ENCODE results near the gene ERAL1.
"Not testable (repeated sequence)": the region's sequence is repeated elsewhere in the genome, so short reads cannot be mapped to it uniquely, and the experiment has no call there.

The ERAL1 gene

GRCh38 chr17:28842282-28843012 is 12.4 kb upstream of the ERAL1 start, which contains the start of gene FAM222B:
FAM222B (minus strand) TSS chr17:28842790; CDS start chr17:28766667, 76,123 bp downstream.
- Histone ChIP-seq H3K27ac (ENCODE audit: low read depth, low read length) (peak within 1 kb of the TSS; percentile 65), H3K23ac (ENCODE audit: low read length) (no peak within 1 kb of the TSS), H3K18ac (ENCODE audit: low read length) (peak within 1 kb of the TSS; percentile 39), H4K5ac (ENCODE audit: low read length) (no peak within 1 kb of the TSS), H3K27me3 (ENCODE audit: insufficient read depth, low read length, poor library complexity) (no peaks in the 10 kb centered on the region), H3K4me1 (ENCODE audit: control insufficient read depth, low read depth, low read length) (peaks cover 2% of the 10 kb centered on the region), H3K36me3 (ENCODE audit: control insufficient read depth, insufficient read depth, low read length) (no peaks in the 10 kb centered on the region), H3K9ac (ENCODE audit: low read length) (peak within 1 kb of the TSS; percentile 95), H3K4me3 (ENCODE audit: low read length) (peak within 1 kb of the TSS; percentile 93), H2AK5ac (ENCODE audit: low read length) (no peak within 1 kb of the TSS), H2BK5ac (ENCODE audit: low read length) (peak within 1 kb of the TSS; percentile 49), H3K79me1 (ENCODE audit: low read length) (peaks cover 2% of the 10 kb centered on the region), H2BK120ac (ENCODE audit: low read depth, low read length) (no peak within 1 kb of the TSS), H4K8ac (ENCODE audit: low read depth, low read length) (peak within 1 kb of the TSS; percentile 87), H2BK15ac (replicated peaks; ENCODE audit: low read depth) (no peak within 1 kb of the TSS), H3K79me2 (ENCODE audit: control insufficient read depth, insufficient read depth, low read length) (peaks cover 27% of the 10 kb centered on the region), H3K56ac (ENCODE audit: low read length) (peak within 1 kb of the TSS; percentile 99), H3K4me2 (ENCODE audit: low read length) (peak within 1 kb of the TSS; percentile 78), H3K4ac (ENCODE audit: low read depth, low read length) (no peak within 1 kb of the TSS)
- DNase-seq: peak; percentile 94
- no CpG with 5 or more reads among the region's 44 CpGs for WGBS (ENCODE audit: extremely low coverage, insufficient coverage, low lambda C conversion rate)

GRCh38 chr17:28843816-28844148 is 11.0 kb upstream of the ERAL1 start:
- Histone ChIP-seq H3K4me3 (ENCODE audit: low read length) (no peak overlapping the region), H3K4me2 (ENCODE audit: low read length) (no peak overlapping the region), H2AK5ac (ENCODE audit: low read length) (no peak overlapping the region), H4K8ac (ENCODE audit: low read depth, low read length) (no peak overlapping the region), H3K27me3 (ENCODE audit: insufficient read depth, low read length, poor library complexity) (no peaks in the 10 kb centered on the region), H3K23ac (ENCODE audit: low read length) (no peak overlapping the region), H3K18ac (ENCODE audit: low read length) (no peak overlapping the region), H4K5ac (ENCODE audit: low read length) (no peak overlapping the region), H3K9ac (ENCODE audit: low read length) (no peak overlapping the region), H2BK120ac (ENCODE audit: low read depth, low read length) (no peak overlapping the region), H3K56ac (ENCODE audit: low read length) (no peak overlapping the region), H2BK5ac (ENCODE audit: low read length) (no peak overlapping the region), H3K27ac (ENCODE audit: low read depth, low read length) (no peak overlapping the region), H3K79me1 (ENCODE audit: low read length) (peaks cover 2% of the 10 kb centered on the region), H3K4me1 (ENCODE audit: control insufficient read depth, low read depth, low read length) (peaks cover 2% of the 10 kb centered on the region), H3K4ac (ENCODE audit: low read depth, low read length) (no peak overlapping the region), H3K36me3 (ENCODE audit: control insufficient read depth, insufficient read depth, low read length) (no peaks in the 10 kb centered on the region), H3K79me2 (ENCODE audit: control insufficient read depth, insufficient read depth, low read length) (peaks cover 23% of the 10 kb centered on the region), H2BK15ac (replicated peaks; ENCODE audit: low read depth) (no peak overlapping the region)
- DNase-seq: no peak
- no CpG with 5 or more reads among the region's 6 CpGs for WGBS (ENCODE audit: extremely low coverage, insufficient coverage, low lambda C conversion rate)

GRCh38 chr17:28846231-28846630 is 8.6 kb upstream of the ERAL1 start:
- no CpG with 5 or more reads among the region's 10 CpGs for WGBS (ENCODE audit: extremely low coverage, insufficient coverage, low lambda C conversion rate)
- Histone ChIP-seq H2BK5ac (ENCODE audit: low read length) (no peak overlapping the region), H2AK5ac (ENCODE audit: low read length) (no peak overlapping the region), H3K79me2 (ENCODE audit: control insufficient read depth, insufficient read depth, low read length) (peaks cover 12% of the 10 kb centered on the region), H4K5ac (ENCODE audit: low read length) (no peak overlapping the region), H3K36me3 (ENCODE audit: control insufficient read depth, insufficient read depth, low read length) (no peaks in the 10 kb centered on the region), H2BK15ac (replicated peaks; ENCODE audit: low read depth) (no peak overlapping the region), H3K18ac (ENCODE audit: low read length) (no peak overlapping the region), H3K56ac (ENCODE audit: low read length) (no peak overlapping the region), H3K79me1 (ENCODE audit: low read length) (peaks cover 2% of the 10 kb centered on the region), H3K4me2 (ENCODE audit: low read length) (no peak overlapping the region), H3K27ac (ENCODE audit: low read depth, low read length) (no peak overlapping the region), H3K23ac (ENCODE audit: low read length) (no peak overlapping the region), H3K4me3 (ENCODE audit: low read length) (no peak overlapping the region), H3K4me1 (ENCODE audit: control insufficient read depth, low read depth, low read length) (peaks cover 2% of the 10 kb centered on the region), H3K9ac (ENCODE audit: low read length) (no peak overlapping the region), H4K8ac (ENCODE audit: low read depth, low read length) (no peak overlapping the region), H2BK120ac (ENCODE audit: low read depth, low read length) (no peak overlapping the region), H3K4ac (ENCODE audit: low read depth, low read length) (no peak overlapping the region), H3K27me3 (ENCODE audit: insufficient read depth, low read length, poor library complexity) (no peaks in the 10 kb centered on the region)
- no peak for DNase-seq

GRCh38 chr17:28846699-28847098 is 8.1 kb upstream of the ERAL1 start:
- H2BK15ac ChIP-seq (replicated peaks; ENCODE audit: low read depth); H3K9ac ChIP-seq (ENCODE audit: low read length); H3K23ac ChIP-seq (ENCODE audit: low read length); H3K4me2 ChIP-seq (ENCODE audit: low read length); DNase-seq; H2BK5ac ChIP-seq (ENCODE audit: low read length); H2BK120ac ChIP-seq (ENCODE audit: low read depth, low read length); H3K4ac ChIP-seq (ENCODE audit: low read depth, low read length); H3K27me3 ChIP-seq (ENCODE audit: insufficient read depth, low read length, poor library complexity); H3K79me2 ChIP-seq (ENCODE audit: control insufficient read depth, insufficient read depth, low read length); H3K79me1 ChIP-seq (ENCODE audit: low read length); H4K8ac ChIP-seq (ENCODE audit: low read depth, low read length); H3K4me1 ChIP-seq (ENCODE audit: control insufficient read depth, low read depth, low read length); H3K4me3 ChIP-seq (ENCODE audit: low read length); H3K27ac ChIP-seq (ENCODE audit: low read depth, low read length); H3K56ac ChIP-seq (ENCODE audit: low read length); H2AK5ac ChIP-seq (ENCODE audit: low read length); H4K5ac ChIP-seq (ENCODE audit: low read length); H3K36me3 ChIP-seq (ENCODE audit: control insufficient read depth, insufficient read depth, low read length); H3K18ac ChIP-seq (ENCODE audit: low read length): not testable (repeated sequence)
- no CpG with 5 or more reads among the region's 9 CpGs for WGBS (ENCODE audit: extremely low coverage, insufficient coverage, low lambda C conversion rate)

- not testable (repeated sequence) for H4K5ac ChIP-seq (ENCODE audit: low read length); H4K8ac ChIP-seq (ENCODE audit: low read depth, low read length); H3K4me1 ChIP-seq (ENCODE audit: control insufficient read depth, low read depth, low read length); H3K4me3 ChIP-seq (ENCODE audit: low read length); H3K56ac ChIP-seq (ENCODE audit: low read length); H3K27me3 ChIP-seq (ENCODE audit: insufficient read depth, low read length, poor library complexity); H3K9ac ChIP-seq (ENCODE audit: low read length); H2BK15ac ChIP-seq (replicated peaks; ENCODE audit: low read depth); H3K79me1 ChIP-seq (ENCODE audit: low read length); H3K18ac ChIP-seq (ENCODE audit: low read length); H2BK120ac ChIP-seq (ENCODE audit: low read depth, low read length); H3K36me3 ChIP-seq (ENCODE audit: control insufficient read depth, insufficient read depth, low read length); H3K79me2 ChIP-seq (ENCODE audit: control insufficient read depth, insufficient read depth, low read length); H3K4me2 ChIP-seq (ENCODE audit: low read length); H2BK5ac ChIP-seq (ENCODE audit: low read length); H2AK5ac ChIP-seq (ENCODE audit: low read length); H3K4ac ChIP-seq (ENCODE audit: low read depth, low read length); H3K27ac ChIP-seq (ENCODE audit: low read depth, low read length); H3K23ac ChIP-seq (ENCODE audit: low read length)
- DNase-seq: peak; percentile 38
- WGBS (ENCODE audit: extremely low coverage, insufficient coverage, low lambda C conversion rate): no CpG with 5 or more reads among the region's 15 CpGs
Measured at GRCh38 chr17:28848667-28849066, 6.1 kb upstream of the ERAL1 start.

GRCh38 chr17:28849281-28849680 is 5.5 kb upstream of the ERAL1 start:
- H3K18ac ChIP-seq (ENCODE audit: low read length): no peak overlapping the region
- H3K4me2 ChIP-seq (ENCODE audit: low read length): no peak overlapping the region
- no peak overlapping the region for H3K23ac ChIP-seq (ENCODE audit: low read length)
- H3K27me3 ChIP-seq (ENCODE audit: insufficient read depth, low read length, poor library complexity): no peaks in the 10 kb centered on the region
- no peak overlapping the region for H3K4me3 ChIP-seq (ENCODE audit: low read length)
- H2BK15ac ChIP-seq (replicated peaks; ENCODE audit: low read depth): no peak overlapping the region
- H3K36me3 ChIP-seq (ENCODE audit: control insufficient read depth, insufficient read depth, low read length): no peaks in the 10 kb centered on the region
- no peak overlapping the region for H2BK5ac ChIP-seq (ENCODE audit: low read length)
- H3K9ac ChIP-seq (ENCODE audit: low read length): no peak overlapping the region
- H3K56ac ChIP-seq (ENCODE audit: low read length): no peak overlapping the region
- no peaks in the 10 kb centered on the region for H3K79me2 ChIP-seq (ENCODE audit: control insufficient read depth, insufficient read depth, low read length)
- no peaks in the 10 kb centered on the region for H3K79me1 ChIP-seq (ENCODE audit: low read length)
- no peak overlapping the region for H2AK5ac ChIP-seq (ENCODE audit: low read length)
- peak; percentile 32 for DNase-seq
- WGBS (ENCODE audit: extremely low coverage, insufficient coverage, low lambda C conversion rate): no CpG with 5 or more reads among the region's 5 CpGs
- H4K8ac ChIP-seq (ENCODE audit: low read depth, low read length): no peak overlapping the region
- H3K27ac ChIP-seq (ENCODE audit: low read depth, low read length): no peak overlapping the region
- no peaks in the 10 kb centered on the region for H3K4me1 ChIP-seq (ENCODE audit: control insufficient read depth, low read depth, low read length)
- H4K5ac ChIP-seq (ENCODE audit: low read length): no peak overlapping the region
- H3K4ac ChIP-seq (ENCODE audit: low read depth, low read length): no peak overlapping the region
- H2BK120ac ChIP-seq (ENCODE audit: low read depth, low read length): no peak overlapping the region

Measured in mesendoderm (in vitro differentiated cells).